ENCODE data around the gene CSF2. TPM values are rescaled to one million over a fixed set of nuclear protein-coding genes. Genes with fewer than 3 reads are reported as not detected.

The CSF2 gene
- polyA plus RNA-seq, 1 of the 3 experiments (the other 2 are of a cell fraction), result 0.97 TPM

- Histone ChIP-seq H2AFZ (ENCODE audit: low read depth) (no peak overlapping the region), H4K20me1 (ENCODE audit: insufficient read depth) (no peaks in the 10 kb centered on the region)
- CTCF ChIA-PET, result no interaction called here
Measured at GRCh38 chr5:132026516-132027008, 47.0 kb upstream of the CSF2 start.

GRCh38 chr5:132027027-132027426 is 46.6 kb upstream of the CSF2 start:
- Histone ChIP-seq H3K9me3 (no peaks in the 10 kb centered on the region), H2AFZ (ENCODE audit: low read depth) (no peak overlapping the region), H3K4me2 (no peak overlapping the region), H3K4me3 (ENCODE audit: low read depth in 2 of 2, low read length in 1 of 2) (no peak overlapping the region), H3K36me3 (replicated peaks in 1 of 2; ENCODE audit: control insufficient read depth in 1 of 2, insufficient read depth in 2 of 2, low read length in 1 of 2) (no peaks in the 10 kb centered on the region), H3K9me2 (no peaks in the 10 kb centered on the region), H3K27ac (ENCODE audit: low read depth in 2 of 2, low read length in 1 of 2) (no peak overlapping the region), H3K27me3 (ENCODE audit: insufficient read depth) (no peaks in the 10 kb centered on the region), H3F3A (replicated peaks; ENCODE audit: insufficient read depth) (no peaks in the 10 kb centered on the region), H4K20me1 (ENCODE audit: insufficient read depth) (no peaks in the 10 kb centered on the region), H3K4me1 (ENCODE audit: control insufficient read depth in 1 of 2, insufficient read depth in 2 of 2, low read depth in 1 of 2, low read length in 1 of 2) (peaks cover 0 to 2% of the 10 kb centered on the region in 2 experiments; a peak in 1 of 4 replicates), H3K9ac (no peak overlapping the region), H3K79me2 (ENCODE audit: insufficient read depth) (no peaks in the 10 kb centered on the region)
- POLR2A ChIA-PET, result no interaction called here
- DNase-seq, result no peak
- no peak for TF ChIP-seq REST (IDR thresholded peaks at IDR 0.05; ENCODE audit: low read depth, low read length)
- no peak for TF ChIP-seq PBX3 (IDR thresholded peaks at IDR 0.05)
- no peak for TF ChIP-seq RAD21 (IDR thresholded peaks at IDR 0.05; ENCODE audit: low read length)
- TF ChIP-seq USF2 (IDR thresholded peaks at IDR 0.05; ENCODE audit: borderline replicate concordance, low read depth, low read length), result no peak
- no peak for TF ChIP-seq NRF1 (IDR thresholded peaks at IDR 0.05; ENCODE audit: low read depth, low read length)
- WGBS (ENCODE audit: low lambda C conversion rate), result 17% methylated on average over 2 of the region's 2 CpGs
- CTCF ChIA-PET, result no interaction called here

More at GRCh38 chr5:132026516-132027008, 47.0 kb upstream of the CSF2 start:
- DNase-seq, result no peak
- WGBS (ENCODE audit: low lambda C conversion rate), result 49% methylated on average over 2 of the region's 5 CpGs
- Histone ChIP-seq H3K36me3 (replicated peaks in 1 of 2; ENCODE audit: control insufficient read depth in 1 of 2, insufficient read depth in 2 of 2, low read length in 1 of 2) (no peaks in the 10 kb centered on the region), H3K27me3 (ENCODE audit: insufficient read depth) (no peaks in the 10 kb centered on the region), H3K4me2 (no peak overlapping the region), H3K27ac (ENCODE audit: low read depth in 2 of 2, low read length in 1 of 2) (no peak overlapping the region), H3K9me3 (no peaks in the 10 kb centered on the region), H3K4me1 (ENCODE audit: control insufficient read depth in 1 of 2, insufficient read depth in 2 of 2, low read depth in 1 of 2, low read length in 1 of 2) (peaks cover 0 to 2% of the 10 kb centered on the region in 2 experiments; a peak in 1 of 4 replicates), H3K4me3 (ENCODE audit: low read depth in 2 of 2, low read length in 1 of 2) (no peak overlapping the region), H3K9me2 (no peaks in the 10 kb centered on the region), H3F3A (replicated peaks; ENCODE audit: insufficient read depth) (no peaks in the 10 kb centered on the region), H3K79me2 (ENCODE audit: insufficient read depth) (no peaks in the 10 kb centered on the region), H3K9ac (no peak overlapping the region)
- TF ChIP-seq RAD21 (IDR thresholded peaks at IDR 0.05; ENCODE audit: low read length) (no peak), ELF1 (IDR thresholded peaks at IDR 0.05) (no peak), YY1 (IDR thresholded peaks at IDR 0.05; ENCODE audit: low read depth) (no peak), EP300 (IDR thresholded peaks at IDR 0.05; ENCODE audit: borderline replicate concordance in 1 of 2, low read depth in 1 of 2, low read length in 1 of 2) (no peak), MXI1 (IDR thresholded peaks at IDR 0.05; ENCODE audit: low read depth, low read length) (no peak), USF2 (IDR thresholded peaks at IDR 0.05; ENCODE audit: borderline replicate concordance, low read depth, low read length) (no peak)
- POLR2A ChIA-PET, result no interaction called here
